BJ (cell line): ENCODE data around the gene ZNF593. TPM values are rescaled to one million over a fixed set of nuclear protein-coding genes. Genes with fewer than 3 reads are reported as not detected.

Experiments
- CTCF ChIA-PET: fragments of 350-600 bp; formaldehyde crosslinking; extraction: SDS; loops from one replicate; lab custom pipeline; 2021; ENCODE audit warnings: antibody characterized with exemption, inconsistent platforms; lab: Yijun Ruan, JAX
- POLR2A ChIA-PET: fragments of 300-600 bp; sonication (Branson Sonifier 250); formaldehyde crosslinking; extraction: SDS; loops from one replicate; lab custom pipeline; 2021; ENCODE audit warnings: antibody characterized with exemption; lab: Charles Lee
- DNase-seq: peaks from one replicate; pipeline ENCODE4 v3.0.0-alpha.2; 2011; ENCODE audit warnings: low read depth
- H3K27me3 ChIP-seq: 2 replicates; pipeline ENCODE4 v1.6.0; 2011; ENCODE audit warnings: low read length; ENCODE audit not compliant: control insufficient read depth, insufficient read depth
- H3K36me3 ChIP-seq: 2 replicates; pipeline ENCODE4 v1.5.1; 2011; ENCODE audit warnings: low read length; ENCODE audit not compliant: control insufficient read depth, insufficient read depth
- H3K4me3 ChIP-seq: 2 replicates; pipeline ENCODE4 v1.5.1; 2011; ENCODE audit warnings: low read depth, mild to moderate bottlenecking, control low read depth, low read length
- polyA plus RNA-seq: library from polyadenylated mRNA; depleted of rRNA; stranded (reverse); fragments of >200 nt; gene quantifications from 2 replicates; pipeline ENCODE4 v1.2.3, GENCODE V29; 2011
- TF ChIP-seq, protein P1 (sequence below): IDR thresholded peaks from 2 replicates; pipeline ENCODE4 v1.5.1; 2011; ENCODE audit warnings: low read depth, mild to moderate bottlenecking, control low read depth, inconsistent platforms, low read length, moderate library complexity; ENCODE audit not compliant: insufficient read depth

The ZNF593 gene
- polyA plus RNA-seq, 1 experiment, result 30.2 TPM

GRCh38 chr1:26181586-26182382 lies 12.1 kb downstream of the ZNF593 start:
- no peak for DNase-seq
- Histone ChIP-seq H3K27me3 (no peaks in the 10 kb centered on the region), H3K4me3 (no peak overlapping the region), H3K36me3 (no peaks in the 10 kb centered on the region)
- POLR2A ChIA-PET, result no interaction called here
- CTCF ChIA-PET, result interaction anchor here (0.6 to 4.6 kb wide), 4 partner anchors 10 to 1719 kb away, joined by 3 to 21 read pairs (median 6); partner anchors contain the start of genes C1orf232, ZNF593 and ZNF593OS
- TF ChIP-seq, protein P1, sequence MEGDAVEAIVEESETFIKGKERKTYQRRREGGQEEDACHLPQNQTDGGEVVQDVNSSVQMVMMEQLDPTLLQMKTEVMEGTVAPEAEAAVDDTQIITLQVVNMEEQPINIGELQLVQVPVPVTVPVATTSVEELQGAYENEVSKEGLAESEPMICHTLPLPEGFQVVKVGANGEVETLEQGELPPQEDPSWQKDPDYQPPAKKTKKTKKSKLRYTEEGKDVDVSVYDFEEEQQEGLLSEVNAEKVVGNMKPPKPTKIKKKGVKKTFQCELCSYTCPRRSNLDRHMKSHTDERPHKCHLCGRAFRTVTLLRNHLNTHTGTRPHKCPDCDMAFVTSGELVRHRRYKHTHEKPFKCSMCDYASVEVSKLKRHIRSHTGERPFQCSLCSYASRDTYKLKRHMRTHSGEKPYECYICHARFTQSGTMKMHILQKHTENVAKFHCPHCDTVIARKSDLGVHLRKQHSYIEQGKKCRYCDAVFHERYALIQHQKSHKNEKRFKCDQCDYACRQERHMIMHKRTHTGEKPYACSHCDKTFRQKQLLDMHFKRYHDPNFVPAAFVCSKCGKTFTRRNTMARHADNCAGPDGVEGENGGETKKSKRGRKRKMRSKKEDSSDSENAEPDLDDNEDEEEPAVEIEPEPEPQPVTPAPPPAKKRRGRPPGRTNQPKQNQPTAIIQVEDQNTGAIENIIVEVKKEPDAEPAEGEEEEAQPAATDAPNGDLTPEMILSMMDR, result no peak

DNA sequence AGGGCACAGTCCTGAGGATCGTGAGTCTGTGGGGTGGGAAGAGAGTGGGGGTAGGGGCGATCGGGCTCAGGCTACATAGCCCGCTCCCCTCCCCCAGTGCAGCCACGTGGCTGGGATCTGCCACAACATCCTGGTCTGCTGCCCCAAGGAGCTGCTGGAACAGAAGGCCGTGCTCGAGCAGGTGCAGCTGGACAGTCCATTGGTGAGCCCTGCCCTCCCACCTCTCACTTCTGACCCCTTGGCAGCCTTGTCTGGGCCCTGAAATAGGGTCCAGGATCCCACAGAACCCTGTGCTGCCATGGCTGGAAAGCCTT lies 12.6 kb downstream of the ZNF593 start:
- Histone ChIP-seq H3K4me3 (no peak overlapping the region), H3K27me3 (no peaks in the 10 kb centered on the region), H3K36me3 (no peaks in the 10 kb centered on the region)
- POLR2A ChIA-PET, result no interaction called here
- no peak for DNase-seq
- TF ChIP-seq, protein P1, result no peak
- CTCF ChIA-PET, result interaction anchor here (1.1 to 4.6 kb wide), 3 partner anchors 11 to 235 kb away, joined by 4 to 21 read pairs (median 7); partner anchors contain the start of genes C1orf232, ZNF593 and ZNF593OS

GRCh38 chr1:26184086-26184485 lies 14.4 kb downstream of the ZNF593 start:
- no peak for DNase-seq
- TF ChIP-seq, protein P1, result no peak
- ChIA-PET POLR2A (no interaction called here), CTCF (interaction anchor here (1.6 kb wide), 1 partner anchor 14 kb away, joined by 5 read pairs; the partner anchor contains the start of gene ZNF593)
- no peaks in the 10 kb centered on the region for H3K36me3 ChIP-seq
- H3K27me3 ChIP-seq, result no peaks in the 10 kb centered on the region
- no peak overlapping the region for H3K4me3 ChIP-seq

DNA sequence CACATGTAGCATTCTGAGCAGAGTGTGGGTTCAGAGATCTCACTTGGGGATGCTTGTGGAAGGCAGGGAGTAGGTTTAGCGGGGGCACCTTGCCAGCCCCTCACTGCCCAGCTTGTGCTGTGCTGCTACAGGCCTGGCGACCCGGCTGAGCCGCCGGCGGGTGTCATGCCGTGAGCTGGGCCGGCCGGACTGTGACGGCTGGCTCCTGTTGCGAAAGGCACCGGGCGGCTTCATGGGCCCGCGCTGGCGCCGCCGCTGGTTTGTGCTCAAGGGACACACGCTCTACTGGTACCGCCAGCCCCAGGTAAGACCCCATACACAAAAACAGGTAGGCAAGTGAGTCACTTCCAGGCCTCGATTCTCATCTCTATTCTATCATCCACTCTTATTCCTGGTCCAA lies 15.2 kb downstream of the ZNF593 start:
- no peak overlapping the region for H3K4me3 ChIP-seq
- ChIA-PET POLR2A (no interaction called here), CTCF (interaction anchor here (1.3 kb wide), 1 partner anchor 39 kb away, joined by 3 read pairs; no protein-coding TSS in a partner anchor)
- no peak for DNase-seq
- no peaks in the 10 kb centered on the region for H3K36me3 ChIP-seq
- no peaks in the 10 kb centered on the region for H3K27me3 ChIP-seq
- TF ChIP-seq, protein P1, result no peak

DNA sequence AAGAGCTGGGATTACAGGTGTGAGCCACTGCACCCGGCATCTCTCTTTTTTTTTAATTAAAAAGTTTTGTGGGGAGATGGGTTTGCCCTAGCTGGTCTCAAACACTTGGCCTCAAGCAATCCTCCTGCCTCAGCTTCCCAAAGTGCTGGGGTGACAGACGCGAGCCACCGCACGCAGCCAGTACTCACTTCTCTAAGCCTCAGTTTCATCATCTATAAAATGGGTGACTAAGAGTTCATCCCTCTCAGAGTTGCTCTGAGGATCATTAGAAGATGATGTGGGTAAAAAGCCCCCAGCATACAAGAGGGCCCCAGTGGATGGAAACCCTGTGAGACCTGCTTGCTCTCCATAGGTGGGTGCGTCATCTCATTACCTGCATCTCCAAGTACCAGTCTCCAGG lies 18.2 kb downstream of the ZNF593 start:
- ChIA-PET CTCF (interaction anchor here (1.7 kb wide), 1 partner anchor 229 kb away, joined by 3 read pairs; no protein-coding TSS in a partner anchor), POLR2A (no interaction called here)
- no peak for DNase-seq
- no peaks in the 10 kb centered on the region for H3K27me3 ChIP-seq
- no peaks in the 10 kb centered on the region for H3K36me3 ChIP-seq
- TF ChIP-seq, protein P1, result no peak
- H3K4me3 ChIP-seq, result no peak overlapping the region
